Stimulated activated CD8-positive, alpha-beta memory T cell treated with anti-CD3 and anti-CD28 coated beads, Interleukin-2, amount 100 ng/mL, for 48 hours (primary cell): Measurements from ENCODE around the gene TMEM232.
"Not testable (repeated sequence)": the region's sequence is repeated elsewhere in the genome, so short reads cannot be mapped to it uniquely, and the experiment has no call there.

Source experiments
- DNase-seq, 2 donors: peaks; one replicate each; pipeline ENCODE4 v3.0.0-alpha.2; 2020; ENCODE audit warnings: low read depth in 2 of 2

Gene TMEM232

DNA sequence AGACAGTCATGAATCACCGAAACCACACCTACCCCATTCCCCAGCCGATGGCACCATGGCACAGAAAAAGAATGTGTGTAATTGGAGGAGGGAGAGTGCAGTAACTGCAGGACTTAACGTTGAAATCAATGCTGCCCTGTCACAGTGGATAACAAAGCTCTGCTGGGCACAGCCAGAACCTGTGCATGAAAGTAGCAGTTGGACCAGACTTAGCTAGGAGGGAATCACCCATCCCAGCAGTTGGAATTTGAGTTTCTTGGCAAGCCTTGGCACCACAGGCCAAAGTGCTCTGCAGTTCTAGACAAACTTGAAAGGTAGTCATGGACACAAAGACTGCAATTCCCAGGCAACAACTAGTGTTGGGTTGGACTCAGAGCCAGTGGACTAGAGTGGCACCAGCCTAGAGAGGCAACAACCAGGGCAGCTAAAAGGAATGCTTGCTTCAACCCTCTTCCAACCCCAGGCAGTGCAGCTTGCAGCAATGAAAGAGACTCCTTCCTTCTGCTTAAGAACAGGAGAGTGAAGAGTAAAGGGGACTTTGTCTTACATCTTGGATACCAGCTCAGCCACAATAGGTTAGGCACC is 19.1 kb downstream of the TMEM232 start:
- no peak for DNase-seq

DNA sequence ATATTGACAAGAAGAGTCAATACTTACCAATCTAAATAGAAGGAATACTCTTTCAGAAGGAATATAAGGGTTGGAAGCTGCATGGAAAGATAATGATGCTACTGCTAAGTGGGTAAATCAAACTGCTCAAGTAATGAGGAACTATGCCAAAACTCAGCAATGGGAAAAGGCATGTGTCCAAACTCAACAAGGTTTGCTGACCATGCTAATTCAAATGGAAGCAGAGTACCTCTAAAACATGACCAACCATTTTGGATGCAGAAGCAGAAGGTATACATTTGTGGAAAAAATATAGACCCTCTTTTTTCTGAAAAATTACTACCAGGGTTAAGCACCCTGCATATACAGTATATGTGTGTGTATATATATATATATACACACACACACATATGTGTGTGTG is 21.1 kb downstream of the TMEM232 start:
- no peak for DNase-seq

DNA sequence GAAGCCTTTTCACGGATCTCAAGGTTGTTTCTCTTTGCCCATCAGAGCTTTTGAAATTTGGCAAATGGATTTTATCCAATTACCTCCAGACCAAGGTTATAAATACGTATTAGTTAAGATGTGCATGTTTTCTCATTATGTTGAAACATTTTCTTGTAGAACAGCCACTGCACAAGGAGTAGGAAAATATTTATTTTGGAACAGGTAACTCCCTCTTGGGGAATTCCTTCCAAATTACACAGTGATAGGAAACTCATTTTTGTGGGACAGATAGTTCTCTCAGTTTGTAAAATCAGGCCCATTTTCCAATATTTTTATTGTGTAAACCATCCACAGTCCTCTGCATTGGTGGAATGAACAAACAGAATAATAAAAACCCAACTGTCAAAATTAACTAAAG is 23.0 kb downstream of the TMEM232 start:
- no peak for DNase-seq

DNA sequence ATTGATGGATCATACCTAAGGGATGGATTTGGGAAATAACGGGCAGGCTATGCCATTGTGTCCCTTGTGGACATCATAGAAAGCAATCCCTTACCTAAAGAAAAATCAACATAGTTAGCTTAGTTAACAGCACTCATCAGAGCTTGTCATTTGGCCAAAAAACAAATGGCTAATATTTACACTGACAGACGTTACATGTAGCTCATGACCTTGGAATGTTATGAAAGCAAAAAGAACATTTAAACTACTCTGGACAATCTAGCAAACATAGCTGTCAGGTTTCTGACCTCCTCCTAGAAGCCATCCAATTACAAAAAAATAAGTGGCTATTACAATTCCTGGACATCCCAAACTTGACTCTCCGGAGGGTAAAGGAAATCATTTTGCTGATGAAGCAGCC is 23.8 kb downstream of the TMEM232 start:
- DNase-seq: no peak

DNA sequence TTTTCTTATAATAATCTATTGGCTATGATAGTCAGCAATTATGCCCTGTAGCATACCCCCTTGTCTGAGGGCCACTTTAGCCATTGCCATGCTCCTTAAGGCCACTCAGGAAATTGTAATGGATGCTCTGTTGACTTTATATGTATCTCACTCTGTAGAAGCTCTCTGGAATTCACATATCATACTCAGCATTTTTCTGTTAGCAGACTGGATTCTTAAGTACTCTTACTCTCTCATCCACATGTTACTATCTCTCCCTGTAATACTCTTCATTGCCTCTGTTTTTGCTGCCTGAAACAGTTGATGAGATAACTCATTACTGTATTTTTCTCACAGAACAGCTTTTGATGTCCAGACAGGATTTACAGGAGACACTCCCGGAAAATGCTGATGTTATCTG is 24.2 kb downstream of the TMEM232 start:
- DNase-seq: no peak

DNA sequence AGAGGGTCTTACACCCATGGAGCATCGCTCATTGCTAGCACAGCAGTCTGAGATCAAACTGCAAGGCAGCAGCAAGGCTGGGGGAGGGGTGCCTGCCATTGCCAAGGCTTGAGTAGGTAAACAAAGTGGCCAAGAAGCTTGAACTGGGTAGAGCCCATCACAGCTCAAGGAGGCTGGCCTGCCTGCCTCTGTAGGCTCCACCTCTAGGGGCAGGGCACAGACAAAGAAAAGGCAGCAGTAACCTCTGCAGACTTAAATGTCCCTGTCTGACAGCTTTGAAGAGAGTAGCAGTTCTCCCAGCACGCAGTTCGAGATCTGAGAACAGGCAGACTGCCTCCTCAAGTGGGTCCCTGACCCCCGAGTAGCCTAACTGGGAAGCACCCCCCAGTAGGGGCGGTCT is 33.8 kb downstream of the TMEM232 start:
- DNase-seq: not testable (repeated sequence)

DNA sequence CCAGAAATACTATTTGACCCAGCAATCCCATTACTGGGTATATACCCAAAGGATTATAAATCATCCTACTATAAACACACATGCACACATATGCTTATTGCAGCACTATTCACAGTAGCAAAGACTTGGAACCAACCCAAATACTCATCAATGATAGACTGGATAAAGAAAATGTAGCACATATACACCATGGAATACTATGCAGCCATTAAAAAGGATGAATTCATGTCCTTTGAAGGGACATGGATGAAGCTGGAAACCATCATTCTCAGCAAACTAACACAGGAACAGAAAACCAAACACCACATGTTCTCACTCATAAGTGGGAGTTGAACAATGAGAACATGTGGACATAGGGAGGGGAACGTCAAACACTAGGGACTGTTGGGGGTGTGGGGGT is 35.9 kb downstream of the TMEM232 start:
- not testable (repeated sequence) for DNase-seq

DNA sequence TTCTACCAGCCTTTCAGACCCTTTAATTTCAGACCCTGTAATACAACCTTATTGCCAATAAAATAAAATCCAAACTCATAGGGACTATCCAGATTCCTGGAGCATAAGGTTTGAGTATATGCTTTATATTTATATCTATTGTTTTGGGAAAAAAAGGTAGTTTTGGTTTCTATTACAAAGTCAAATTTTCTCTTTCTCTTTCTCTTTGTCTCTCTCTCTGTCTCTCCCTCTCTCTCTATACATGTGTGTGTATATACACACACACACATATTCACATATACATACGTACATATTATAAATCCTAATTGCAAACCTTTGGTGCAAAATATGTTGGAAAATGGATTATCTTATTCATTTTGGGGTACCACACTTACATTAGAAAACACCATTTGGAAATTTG is 39.0 kb downstream of the TMEM232 start:
- DNase-seq: no peak

DNA sequence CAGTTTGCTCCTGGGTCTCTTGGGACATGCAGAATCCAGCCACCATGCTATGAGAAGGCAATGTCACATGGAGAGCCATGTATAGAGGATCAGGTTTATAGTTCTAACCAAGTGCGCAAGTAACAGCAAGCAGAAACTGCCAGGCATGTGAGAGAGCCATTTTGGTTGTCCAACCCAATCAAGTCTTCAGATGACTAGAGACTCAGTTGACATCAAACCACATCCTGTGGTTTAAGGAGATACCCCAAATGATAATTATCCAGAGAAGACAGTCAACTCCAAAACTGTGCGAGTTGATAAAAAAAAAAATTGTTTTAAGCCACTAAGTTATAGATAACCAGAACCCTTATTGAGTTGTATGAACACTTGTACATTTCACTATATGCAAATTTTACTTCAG is 40.2 kb downstream of the TMEM232 start:
- DNase-seq: no peak

DNA sequence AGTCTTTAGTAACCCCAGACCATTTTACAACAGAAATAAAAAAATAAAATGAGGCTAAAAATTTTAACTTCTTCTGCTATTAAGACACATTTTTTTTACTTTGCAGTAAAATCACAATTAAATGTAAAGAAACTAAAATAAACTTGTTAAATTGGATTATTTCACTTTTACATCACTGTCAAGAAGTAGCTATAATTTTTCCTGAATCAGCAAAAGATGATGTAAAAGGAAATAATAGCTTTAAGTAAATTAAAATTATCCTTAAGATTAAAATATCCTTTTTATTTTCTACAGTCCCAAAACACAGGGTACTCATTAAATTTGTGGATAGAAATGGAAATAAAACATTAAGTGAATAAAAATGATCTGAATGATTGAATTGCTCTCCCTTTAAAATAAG is 44.5 kb downstream of the TMEM232 start:
- no peak for DNase-seq

DNA sequence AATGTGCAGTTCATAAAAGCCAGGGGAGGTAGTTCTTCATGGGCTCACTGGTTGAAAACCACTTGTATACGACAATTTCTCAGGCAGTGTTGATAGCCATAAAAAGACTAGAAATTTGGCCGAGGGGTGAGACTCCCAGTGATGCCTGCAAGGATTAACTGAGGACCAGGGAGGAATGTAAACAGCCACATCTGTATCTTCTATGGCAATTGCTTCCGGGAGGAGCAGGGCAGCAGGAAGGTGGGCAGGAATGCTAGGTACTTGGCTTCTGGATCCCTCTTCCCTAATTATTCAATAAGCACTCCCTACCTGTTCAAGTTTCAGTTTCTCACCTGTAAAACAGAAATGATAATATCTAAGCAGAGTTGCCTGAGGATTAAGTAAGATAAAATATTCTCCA is 45.4 kb downstream of the TMEM232 start:
- no peak for DNase-seq

DNA sequence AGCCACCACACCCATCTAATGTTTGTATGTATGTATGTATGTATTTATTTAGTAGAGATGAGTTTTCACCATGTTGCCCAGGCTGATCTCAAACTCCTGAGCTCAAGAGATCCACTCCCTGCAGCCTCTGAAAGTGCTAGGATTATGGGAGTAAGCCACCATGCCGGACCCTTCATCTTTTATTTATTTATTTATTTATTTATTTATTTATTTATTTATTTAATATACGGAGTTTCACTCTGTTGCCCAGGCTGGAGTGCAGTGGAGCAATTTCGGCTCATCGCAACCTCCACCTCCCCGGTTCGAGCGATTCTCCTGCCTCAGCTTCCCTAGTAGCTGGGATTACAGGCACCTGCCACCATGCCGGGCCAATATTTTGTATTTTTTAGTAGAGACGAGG is 49.9 kb downstream of the TMEM232 start:
- not testable (repeated sequence) for DNase-seq

DNA sequence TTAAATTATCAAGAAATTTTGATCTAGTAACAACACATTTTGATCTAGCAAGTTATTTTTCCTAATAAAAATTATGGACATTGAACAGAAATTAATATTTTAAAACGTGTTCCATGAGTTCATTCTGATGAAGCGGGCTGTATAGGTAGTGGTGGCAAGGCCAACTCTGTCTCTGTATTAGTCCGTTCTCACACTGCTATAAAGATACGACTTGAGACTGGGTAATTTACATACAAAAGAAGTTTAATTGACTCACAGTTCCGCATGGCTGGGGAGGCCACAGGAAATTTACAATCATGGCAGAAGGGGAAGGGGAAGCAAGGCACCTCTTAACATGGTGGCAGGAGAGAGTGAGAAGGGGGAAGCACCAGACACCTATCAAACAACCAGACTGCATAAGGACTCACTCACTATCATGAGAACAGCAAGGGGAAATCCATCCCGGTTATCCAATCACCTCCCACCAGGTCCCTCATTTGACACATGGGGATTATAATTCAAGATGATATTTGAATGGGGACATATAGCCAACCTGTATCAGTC is 61.2 kb downstream of the TMEM232 start:
- DNase-seq: no peak

DNA sequence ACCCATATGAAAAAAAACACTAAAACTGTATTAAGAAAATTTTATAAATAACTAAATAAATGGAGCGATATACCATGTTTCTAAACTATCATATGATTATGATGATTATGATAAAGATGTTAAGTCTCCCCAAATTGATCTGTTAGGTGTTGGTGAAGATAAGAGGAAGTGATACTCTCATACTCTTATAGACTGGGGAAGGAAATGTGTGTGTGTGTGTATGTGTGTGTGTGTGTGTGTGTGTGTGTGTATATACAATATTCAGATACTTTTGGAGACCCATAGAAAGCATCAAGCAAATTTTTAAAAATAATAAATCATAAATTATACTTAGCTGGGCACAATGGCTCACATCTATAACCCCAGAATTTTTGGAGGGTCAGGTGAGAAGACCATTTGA is 62.9 kb downstream of the TMEM232 start:
- DNase-seq: no peak

DNA sequence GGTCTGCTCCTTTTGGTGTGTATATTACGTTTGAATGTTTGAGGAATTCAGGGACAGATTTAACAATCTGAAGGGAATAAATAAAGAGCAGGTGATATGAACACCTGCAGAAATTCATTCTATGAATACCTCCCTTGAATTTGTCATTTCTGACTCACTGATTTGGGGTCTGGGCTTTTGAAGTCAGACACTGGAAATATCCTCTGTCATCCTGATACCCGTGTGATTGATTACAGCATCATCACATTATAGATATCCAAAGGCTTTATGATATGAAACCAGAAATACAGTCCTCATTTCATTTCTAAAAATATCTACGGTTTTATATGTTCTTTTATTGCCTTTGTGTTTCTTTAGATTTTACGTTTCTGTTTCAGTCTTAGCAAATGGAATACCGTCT is 68.5 kb downstream of the TMEM232 start:
- no peak for DNase-seq

DNA sequence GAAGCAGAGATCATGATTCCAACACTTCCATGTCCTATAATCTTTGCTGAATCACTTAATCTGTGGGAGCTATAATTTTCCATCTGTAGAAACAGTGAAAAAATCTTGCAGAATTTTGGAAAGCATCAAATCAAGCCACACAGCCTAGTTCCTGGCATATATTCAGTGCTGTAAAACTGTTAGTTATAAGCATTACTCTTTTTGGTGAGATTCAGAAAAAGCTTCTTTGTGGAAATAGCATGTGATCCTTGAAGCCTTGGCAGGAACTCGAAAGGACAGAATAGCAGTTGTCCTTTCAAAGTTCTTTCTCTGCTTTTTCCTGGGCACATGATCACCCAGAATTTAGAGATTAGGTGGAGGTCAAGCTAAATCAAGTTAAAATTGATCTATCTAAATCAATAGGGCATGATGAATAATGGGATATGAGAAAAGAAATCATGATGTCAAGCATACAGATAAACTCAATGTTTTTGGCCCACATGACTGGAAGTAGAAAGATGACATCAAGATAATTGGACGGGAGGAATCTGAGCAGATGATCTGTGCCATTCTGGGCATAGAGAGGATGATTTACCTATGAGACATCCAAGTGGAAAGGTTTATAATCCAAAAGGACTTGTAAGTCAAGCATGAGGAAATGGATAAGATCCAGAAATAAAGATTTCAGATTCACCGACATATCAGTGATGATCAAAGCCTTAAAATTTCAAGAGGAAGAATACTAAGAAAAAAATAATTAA is 73.1 kb downstream of the TMEM232 start:
- DNase-seq: no peak

DNA sequence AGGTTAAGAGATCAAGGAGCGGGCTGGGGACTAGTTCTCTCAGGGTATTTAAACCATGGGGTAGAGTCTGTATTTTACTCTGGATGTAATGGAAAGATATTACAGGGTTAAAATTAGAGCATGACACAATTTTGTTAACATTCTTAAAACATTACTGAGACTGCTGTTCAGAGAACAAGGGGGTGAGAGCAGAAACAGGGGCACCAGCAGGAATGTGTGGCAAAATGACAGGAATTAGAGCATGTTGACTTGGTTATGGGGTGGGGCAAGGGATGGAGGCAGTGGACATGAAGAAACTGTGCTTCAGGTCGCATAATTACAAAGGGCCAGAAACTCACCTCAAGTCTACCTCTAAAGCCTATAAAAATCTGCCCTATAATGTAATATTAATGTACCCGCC is 75.0 kb downstream of the TMEM232 start:
- DNase-seq: no peak

DNA sequence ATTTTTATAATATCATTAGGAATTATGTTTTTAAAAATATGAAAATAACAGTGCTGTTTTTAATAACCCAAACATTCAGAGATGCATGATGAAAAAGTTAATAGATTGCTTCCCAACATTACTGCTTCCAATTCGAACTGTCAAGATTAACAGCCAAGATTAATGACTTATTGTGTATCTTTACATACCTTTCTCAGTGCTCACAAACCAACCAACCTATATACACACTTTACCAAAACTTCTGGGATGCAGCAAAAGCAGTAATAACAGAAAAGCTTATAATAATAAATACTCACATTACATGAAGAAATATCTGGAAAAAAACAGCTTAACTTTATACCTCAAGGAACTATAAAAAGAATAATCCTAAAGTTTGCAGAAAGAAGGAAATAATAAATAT is 82.1 kb downstream of the TMEM232 start:
- no peak for DNase-seq

DNA sequence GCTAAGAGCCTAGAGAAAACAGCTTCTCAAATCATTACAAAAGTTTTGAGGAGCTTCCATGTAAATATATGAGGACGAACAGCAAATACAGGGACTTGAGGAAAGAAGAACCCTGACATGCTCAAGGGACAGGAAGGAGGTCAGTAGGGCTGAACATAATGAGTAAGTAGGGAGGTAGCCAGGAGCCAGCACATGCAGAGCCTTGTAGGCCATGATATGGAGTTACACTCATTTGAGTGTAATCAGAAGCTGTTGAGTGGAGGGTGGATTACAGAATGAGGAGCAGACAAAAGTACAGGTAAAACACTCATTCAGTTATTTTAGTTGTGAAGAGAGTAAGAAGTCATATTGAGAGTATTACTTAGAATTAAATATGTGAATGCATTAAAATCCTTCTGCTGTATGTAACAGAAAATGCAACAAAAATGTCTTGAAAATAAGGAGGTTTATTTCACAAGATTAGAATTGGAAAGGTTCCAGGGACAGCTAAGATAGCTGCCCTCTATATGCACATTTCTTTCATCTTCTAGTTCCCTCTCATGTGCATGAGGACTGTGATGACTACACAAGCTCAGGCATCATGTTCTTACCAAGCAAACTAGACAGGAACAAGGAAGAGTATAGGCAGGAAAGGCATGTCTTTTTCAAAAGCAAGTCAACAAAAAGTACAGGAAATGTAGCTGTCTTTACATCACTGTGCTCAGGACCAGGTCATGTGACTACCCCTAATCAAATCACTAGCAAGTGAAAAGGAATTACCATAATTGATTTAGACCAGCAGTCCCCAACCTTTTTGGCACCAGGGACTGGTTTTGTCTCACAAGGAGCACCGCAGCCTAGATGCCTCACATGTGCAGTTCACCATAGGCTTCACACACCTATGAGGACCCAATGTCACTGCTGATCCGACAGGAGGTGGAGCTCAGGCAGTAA is 87.2 kb downstream of the TMEM232 start:
- no peak for DNase-seq

DNA sequence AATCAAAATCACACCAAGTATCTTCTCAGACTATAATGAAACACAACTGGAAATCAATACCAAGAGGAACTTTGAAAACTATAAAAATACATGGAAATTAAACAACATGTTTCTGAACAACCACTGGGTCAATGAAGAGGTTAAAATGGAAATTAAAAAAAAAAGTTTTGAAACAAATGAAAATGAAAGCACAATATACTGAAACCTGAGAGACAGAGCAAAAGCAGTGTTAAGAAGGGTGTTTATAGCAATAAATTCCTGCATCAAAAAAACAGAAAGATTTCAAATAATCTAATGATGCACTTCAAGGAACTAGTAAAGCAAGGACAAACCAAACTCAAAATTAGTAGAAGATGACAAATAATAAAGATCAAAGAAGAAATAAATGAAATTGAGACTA is 92.0 kb downstream of the TMEM232 start:
- no peak for DNase-seq

DNA sequence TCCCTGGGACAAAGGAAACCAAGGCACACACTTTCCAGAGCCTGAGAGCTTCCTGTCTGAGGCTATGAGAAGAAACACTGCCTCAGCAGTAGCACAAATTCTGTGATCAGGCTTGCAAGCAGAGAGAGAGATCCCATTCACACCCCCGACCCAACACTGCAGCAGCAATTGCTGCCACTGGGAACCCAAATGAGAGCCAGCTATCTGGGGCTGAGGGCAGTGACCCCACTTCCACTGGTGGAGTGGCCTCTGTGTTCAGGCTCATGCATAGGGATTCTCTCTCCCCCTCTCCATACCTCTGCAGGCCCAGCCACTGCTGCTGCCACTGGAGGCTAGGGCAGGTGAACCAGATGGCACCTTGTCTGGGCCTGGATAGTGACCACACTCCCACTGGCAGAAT is 95.2 kb downstream of the TMEM232 start:
- no peak for DNase-seq

DNA sequence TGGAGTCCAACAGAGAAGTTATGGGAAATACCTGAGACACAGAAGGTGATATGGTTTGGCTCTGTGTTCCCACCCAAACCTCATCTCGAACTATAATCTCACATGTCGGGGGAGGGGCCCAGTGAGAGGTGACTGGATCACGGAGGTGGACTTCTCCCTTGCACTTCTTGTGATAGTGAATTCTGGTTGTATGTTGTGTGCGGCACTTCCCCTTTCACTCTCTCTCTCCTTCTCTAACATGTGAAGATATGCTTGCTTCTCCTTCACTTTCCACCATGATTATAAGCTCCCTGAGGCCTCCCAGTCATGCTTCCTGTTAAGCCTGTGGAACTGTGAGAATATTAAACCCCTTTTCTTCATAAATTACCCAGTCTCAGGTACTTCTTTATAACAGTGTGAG is 96.1 kb downstream of the TMEM232 start:
- DNase-seq: no peak
